GM03348 (cell line): ENCODE measurements around the gene TMEM164.

Source experiments
- DNase-seq: peaks from one replicate; pipeline ENCODE4 v3.0.0; 2012; ENCODE audit warnings: low spot score

The TMEM164 gene

GRCh38 chrX:110081320-110081719 is 78.4 kb downstream of the TMEM164 start:
- no peak for DNase-seq

DNA sequence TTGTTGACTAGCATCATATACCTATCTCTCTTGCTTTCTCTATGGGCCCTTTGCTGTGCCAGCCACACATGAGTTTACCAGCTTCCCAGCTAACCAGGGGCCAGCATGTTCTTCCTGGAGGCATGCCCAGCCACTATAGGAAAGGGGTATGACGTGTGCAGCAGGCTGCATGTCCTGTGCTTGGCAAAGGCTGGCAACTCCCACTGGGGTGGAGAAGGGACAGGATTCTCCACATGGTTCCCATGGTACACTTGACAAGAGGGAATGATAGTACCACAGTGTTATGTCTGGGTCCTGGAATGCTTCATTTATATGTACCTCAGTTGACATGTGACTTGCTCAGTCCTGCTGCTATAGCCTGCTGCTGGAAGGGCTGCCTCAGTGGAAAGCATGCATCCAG is 78.8 kb downstream of the TMEM164 start:
- DNase-seq = no peak

DNA sequence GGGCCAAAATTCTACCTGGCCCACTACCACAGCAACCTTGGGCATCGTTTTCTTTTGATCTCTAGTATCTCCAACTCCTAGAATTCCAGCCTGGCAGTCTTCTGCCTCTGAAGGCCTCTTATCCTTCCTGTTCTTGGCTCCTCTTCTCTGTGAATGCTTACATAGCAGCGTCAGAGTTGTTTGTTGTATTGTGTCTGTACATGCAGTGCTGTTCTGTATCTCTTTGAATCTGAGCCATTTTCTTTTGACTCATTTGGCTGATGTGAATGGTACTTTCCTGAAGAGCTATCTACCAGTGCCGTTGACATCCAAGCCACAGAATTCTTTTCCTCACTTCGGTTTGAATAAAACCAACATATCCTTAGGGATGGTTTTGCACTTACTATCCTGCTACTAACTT is 79.2 kb downstream of the TMEM164 start:
- peak; percentile 15 for DNase-seq

DNA sequence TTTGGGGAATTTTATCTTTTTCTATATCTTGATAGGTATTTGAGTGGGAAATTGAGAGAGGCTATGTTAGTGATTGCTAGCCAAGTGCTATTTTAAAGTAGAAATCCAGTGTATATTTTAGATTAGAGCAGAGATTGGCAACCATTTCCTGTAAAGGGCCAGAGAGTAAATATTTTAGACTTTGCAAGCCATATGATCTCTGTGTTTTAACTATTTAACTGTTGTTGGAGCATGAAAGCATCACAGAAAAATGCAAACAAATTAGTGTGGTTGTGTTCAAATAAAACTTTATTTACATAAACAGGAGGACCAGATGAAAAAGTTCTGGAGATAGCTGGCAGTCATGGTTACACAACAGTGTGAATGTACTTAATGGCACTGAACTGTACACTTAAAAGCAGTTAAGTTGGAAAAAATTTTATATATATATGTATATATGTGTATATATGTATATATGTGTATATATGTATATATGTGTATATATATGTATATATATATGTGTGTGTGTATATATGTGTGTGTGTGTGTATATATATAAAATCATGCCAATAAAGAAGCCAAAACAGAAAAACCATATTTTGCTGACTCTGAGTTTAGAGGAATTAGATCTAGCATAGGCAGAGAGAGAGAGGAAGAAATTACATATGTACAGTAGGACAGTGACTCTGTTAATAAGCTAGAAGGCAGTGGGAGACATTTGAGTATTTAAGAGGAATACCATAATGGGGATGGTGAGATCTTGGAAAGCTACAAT is 83.4 kb downstream of the TMEM164 start:
- DNase-seq = no peak

DNA sequence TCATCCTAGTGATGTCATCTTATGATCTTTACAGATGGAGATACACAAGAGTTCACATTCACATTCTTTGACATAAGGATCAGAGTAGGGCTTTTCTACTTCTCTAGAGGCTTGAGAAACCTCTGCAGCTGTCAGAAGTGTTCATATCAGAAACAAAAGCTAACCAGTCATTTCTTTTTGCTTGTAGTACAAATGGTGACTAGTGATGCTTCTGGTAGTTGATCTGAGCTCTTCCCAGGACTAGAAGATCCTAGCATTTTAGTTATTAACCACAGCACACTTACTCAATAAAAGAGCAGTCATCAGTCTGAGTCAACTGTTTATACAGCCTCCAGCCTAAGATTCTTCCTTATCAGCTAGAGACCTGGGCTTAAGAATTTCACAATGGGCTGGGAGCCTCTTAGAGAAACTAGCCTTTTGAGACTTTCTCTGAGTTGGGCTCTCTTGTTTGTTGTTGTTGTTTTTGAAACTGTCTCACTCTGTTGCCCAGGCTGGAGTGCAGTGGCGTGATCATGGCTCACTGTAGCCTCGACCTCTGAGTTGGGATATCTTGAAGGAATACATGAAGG is 84.1 kb downstream of the TMEM164 start:
- DNase-seq = peak; percentile 36

DNA sequence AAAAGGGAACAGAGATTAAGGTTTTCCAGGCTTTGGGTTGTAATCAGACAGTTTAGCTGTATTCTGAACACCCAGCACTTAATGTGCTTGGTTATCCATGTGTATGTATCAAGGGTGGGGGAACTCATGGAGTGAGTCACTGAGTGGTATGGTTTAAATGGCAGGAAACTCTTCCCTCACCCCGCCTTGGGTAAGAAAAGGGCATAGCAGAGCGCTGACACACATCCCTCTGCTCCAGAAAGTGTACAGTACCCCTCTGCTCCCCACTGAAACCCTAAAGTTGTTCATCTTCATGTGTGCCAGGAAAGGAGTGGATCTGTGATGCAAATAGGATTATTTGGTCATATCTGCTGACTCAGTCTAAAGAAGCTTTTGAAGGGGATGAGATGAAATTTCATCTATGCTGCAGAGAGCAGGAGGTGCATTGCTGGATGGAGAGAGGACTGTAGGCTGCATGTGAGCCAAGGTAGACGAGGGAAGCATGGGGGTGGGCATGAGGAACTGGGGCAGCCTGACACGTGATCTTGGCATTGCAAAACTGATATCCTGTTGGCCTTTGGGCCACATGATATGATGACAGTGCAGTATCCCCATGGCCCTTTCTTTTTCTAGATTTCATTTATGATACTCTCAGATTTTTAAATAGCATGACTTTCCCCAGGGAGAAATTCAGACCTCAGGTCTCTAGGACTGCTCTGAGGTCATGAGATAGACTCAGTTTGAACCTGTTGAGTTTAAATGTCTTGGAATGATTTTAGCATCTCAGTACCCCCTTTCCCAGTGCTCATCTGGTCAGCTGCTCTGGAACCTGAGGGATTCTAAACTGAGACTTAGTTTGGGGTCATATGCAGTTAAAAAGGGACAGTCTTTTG is 84.8 kb downstream of the TMEM164 start:
- peak; percentile 55 for DNase-seq

- no peak for DNase-seq
These were observed 86.9 kb downstream of the TMEM164 start for GRCh38 chrX:110089656-110090403.

DNA sequence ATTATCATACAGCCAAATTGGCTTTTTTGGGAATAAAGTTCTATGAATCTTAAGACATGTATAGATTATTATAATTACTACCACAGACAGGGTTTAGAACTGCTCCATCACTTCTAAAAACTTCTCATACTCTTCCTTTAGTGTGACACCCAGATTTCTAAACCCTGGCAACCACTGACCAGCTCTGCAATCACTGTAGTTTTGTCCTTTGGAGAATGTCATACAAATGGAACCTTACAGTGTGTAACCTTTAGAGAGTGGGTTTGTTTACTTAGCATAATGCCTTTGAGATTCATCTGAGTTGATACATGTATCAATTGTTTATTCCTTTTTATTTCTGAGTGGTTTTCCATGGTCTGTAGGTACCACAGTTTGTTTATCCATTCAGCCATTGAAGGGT is 95.0 kb downstream of the TMEM164 start:
- DNase-seq = no peak

GRCh38 chrX:110103344-110103743 is 100.4 kb downstream of the TMEM164 start:
- no peak for DNase-seq

DNA sequence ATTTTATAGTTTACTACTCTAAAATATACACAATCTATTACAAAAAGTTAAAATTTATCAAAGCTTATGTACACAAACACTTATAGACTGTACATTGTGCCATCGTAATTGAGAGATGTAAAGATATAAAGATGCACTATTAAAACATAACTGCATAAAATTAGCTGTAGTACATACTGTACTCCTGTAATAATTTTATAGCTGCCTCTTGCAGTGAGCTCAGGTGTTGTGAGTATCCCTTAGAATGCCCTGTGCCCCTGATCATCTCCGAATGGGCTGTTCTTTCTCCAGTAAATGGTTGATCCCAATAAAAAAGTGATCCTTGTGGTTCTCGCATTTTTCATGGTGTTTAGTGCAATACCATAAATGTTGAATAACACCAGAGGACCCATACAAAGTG is 101.2 kb downstream of the TMEM164 start:
- DNase-seq = no peak

DNA sequence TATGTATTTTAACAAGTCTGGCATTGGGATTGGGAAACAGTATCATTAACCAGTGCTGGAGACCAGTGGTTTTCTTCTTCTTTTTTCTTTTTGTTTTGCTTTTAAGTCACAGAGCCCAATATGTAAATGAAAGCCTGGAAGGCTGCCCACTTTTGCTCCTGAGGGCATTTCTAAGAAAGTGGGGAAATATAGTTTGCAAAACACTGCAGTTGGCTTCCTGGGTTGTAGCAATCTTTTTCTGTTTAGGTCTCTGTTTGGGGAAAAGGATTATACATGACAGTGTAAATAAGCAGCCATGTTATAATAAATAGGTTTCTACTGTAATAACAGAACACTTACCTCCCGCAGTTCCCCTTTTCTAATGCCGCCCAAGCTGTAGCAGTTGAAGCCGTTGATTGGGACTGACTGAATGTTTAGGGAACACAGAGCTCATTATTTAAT is 105.5 kb downstream of the TMEM164 start:
- no peak for DNase-seq

DNA sequence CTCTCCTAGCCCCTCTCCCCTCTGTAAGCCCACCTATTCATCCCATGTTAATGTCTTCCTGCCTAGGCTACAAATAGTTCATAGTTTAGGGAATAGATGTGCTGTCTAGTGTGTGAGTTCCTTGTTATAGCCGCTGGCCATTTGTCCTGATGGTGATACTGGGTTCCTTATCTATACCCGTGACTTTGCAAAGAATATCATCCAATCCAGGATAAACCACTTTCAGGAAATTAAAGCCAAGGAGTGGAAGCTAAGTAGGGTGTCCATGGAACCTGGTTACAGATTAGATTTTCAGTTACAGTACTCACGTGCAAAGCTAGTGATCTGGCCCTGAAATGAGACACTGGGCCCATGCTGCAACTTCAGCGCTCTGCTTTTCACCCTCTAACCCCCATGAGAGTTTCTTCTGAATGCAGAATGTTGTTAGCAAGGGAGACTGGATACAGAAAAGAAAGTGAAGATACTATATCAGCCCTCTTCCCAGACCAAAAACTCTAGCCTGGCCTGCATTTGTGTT is 111.4 kb downstream of the TMEM164 start:
- DNase-seq = no peak

DNA sequence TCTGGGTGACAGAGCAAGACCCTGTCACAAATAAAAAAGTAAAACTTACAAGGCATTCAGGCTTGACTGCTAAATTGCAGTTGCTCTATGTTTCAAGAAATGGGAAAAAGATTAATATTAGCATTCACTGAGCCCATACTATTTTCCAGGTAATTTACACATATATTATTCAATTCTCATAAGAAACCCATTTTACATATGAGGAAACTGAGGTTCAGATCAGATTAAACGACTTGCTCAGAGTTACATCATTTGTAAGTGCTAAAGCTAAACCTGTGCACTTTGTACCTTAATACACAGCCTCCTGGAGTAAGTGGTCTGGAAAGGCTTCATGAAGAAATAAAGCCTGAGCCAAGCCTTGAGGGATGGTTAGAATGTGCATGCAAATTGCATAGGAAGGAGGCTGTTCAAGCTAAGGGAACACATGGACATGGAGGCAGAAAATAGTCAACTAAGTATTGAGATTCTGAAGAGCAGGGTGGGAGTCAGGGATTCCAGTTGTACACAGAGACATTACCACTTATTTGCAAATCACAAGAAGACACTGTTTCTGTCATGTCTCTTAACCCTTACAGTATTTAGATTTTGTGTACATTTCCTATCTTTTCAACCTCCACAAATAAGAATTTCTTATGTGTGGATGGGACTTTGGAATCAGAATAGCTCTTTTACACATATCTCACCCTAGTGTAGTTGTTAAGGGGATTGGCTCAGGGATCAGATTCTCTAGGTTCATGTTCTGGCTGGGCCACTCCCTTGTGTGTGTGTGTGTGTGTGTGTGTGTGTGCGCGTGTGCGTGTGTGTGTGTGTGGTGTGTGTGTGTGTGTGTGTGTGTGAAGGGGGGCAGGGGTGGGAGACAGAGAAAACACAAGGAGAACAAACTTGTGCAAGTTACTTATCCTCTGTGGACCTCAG is 113.4 kb downstream of the TMEM164 start:
- DNase-seq = no peak

DNA sequence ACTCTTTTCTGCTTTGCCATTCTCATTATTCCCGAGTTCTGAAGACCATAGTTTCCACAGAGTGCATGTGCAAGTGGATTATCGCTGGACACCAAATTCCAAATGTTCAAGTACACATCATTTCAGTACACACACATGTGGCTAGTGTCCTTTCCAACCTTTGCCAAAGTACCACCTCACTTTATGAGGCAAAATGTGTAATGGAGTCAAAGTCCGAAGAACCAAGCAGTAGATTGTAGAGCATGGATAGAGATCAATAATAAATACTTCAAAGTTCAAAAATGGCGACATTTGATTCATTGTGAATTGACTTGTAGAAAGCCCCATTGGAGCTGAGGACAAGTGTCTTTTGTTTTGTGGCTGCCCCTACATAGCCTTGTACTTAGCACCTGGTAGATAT is 115.6 kb downstream of the TMEM164 start:
- no peak for DNase-seq

DNA sequence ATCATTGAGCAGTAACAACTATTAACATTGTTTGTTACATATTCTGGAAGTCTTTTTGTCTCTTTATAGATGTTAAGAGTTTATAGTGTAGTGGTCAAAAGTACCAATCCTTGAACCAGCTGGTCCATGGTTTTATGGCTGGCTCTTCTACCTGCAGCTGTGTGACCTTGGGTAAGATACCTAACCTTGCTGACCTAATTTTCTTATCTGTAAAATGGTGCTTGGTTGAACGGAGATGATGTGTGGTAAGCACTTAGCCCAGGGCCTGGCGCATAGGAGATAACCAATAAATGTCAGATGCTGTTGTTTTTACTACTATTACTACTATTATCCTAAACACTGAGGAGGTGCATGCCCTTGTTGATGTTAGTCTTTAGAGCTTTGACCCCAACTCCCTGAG is 116.6 kb downstream of the TMEM164 start:
- no peak for DNase-seq

DNA sequence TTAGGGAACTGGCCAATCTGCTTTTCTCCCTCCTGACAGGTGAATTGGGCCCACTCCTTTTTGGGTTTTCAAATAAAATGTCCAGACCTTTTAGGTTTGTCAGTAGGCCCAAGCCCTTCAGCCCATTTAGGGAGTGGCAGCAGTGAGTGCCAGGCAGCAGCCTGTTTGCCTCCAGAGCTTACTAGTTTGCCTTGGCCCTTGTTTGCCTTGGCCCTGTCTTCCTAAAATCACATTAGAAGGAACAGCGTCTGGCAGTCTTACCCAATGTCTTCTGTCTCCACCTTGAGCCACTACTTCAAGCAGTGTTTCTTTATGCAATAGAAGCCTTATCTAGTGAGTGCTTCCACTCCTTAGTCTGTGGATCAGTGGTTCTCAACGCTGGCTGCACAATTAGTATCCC is 117.1 kb downstream of the TMEM164 start:
- no peak for DNase-seq

GRCh38 chrX:110123331-110123782 is 120.4 kb downstream of the TMEM164 start:
- no peak for DNase-seq

DNA sequence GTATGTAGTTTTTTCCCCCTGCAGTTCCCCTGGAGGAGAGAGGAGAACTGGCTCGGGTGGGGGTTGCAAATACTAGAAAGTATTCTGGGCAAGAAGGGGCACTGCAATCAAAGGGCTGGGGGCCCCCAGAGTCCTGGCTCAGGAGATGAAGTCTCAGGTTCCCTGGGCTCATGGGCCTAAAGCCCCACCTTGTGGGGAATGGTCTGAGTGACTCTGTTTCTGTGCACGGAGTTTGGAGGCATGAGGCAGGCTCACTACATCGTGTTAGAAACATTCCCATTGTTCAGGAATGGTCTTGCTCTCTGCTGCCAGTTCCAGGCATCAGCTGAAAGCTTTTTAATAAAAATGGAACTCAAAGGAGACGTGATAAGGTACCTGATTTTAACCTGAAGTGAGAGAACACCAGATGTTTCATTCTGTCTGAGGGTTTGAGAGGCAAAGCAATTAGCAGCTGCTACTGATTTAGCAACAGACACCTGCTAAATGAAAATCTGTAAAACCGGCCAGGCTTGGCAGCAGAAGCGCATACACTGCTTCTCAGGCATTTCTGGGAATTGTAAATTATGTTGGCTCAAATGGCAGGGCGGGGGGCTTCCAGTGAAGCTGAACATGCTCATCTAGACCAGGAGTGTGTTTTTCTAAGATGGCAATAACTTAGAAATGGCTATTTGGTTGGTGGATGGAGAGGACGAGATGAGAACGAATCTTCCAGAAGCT is 122.7 kb downstream of the TMEM164 start:
- DNase-seq = no peak

DNA sequence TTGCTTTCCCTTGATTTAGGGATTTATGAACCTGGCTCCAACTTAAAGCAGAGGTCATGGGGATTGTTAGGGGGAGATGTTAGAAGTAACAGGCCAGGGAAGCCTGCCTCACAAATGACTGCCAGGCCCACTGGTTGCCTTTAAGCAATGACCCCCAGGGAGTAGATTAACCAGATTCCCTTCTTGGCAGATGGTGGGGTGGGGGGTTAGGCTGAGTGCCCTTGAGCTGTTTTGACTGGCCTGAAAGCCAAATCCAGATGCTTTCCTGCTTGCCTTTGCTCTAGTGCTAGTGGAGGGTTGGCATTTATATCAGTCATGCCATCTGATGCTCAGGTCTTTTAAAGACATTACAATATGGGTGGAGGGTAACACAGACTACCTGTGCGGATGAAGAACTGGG is 128.1 kb downstream of the TMEM164 start:
- no peak for DNase-seq

- no peak for DNase-seq
These were observed 129.7 kb downstream of the TMEM164 start for GRCh38 chrX:110132450-110133114.
